HFFc6 (cell line): ENCODE measurements around the gene YIF1B. TPM values are rescaled to one million over a fixed set of nuclear protein-coding genes. Genes with fewer than 3 reads are reported as not detected.
"Not testable (repeated sequence)": the region's sequence is repeated elsewhere in the genome, so short reads cannot be mapped to it uniquely, and the experiment has no call there.

ENCODE experiments used
- DNase-seq: peaks from one replicate; pipeline ENCODE4 v3.0.0-alpha.2; 2018
- H3K27ac Mint-ChIP-seq: 2 replicates; pipeline ENCODE4 v1.8.0; 2020; ENCODE audit warnings: mild to moderate bottlenecking, mixed read lengths
- H3K27me3 Mint-ChIP-seq: 2 replicates; pipeline ENCODE4 v1.8.0; 2021; ENCODE audit warnings: mild to moderate bottlenecking, moderate library complexity, mixed read lengths; ENCODE audit not compliant: insufficient read depth
- H3K36me3 Mint-ChIP-seq: 2 replicates; pipeline ENCODE4 v1.8.0; 2021; ENCODE audit warnings: low read depth, mixed read lengths
- H3K4me1 Mint-ChIP-seq: 2 replicates; pipeline ENCODE4 v1.8.0; 2020; ENCODE audit warnings: low read depth, mixed read lengths
- H3K4me3 Mint-ChIP-seq: 2 replicates; pipeline ENCODE4 v1.8.0; 2020; ENCODE audit warnings: mild to moderate bottlenecking, moderate library complexity, mixed read lengths
- H3K9me3 Mint-ChIP-seq: 2 replicates; pipeline ENCODE4 v1.8.0; 2020; ENCODE audit warnings: mild to moderate bottlenecking, mixed read lengths
- total RNA-seq, 6 experiments: library from RNA; stranded (reverse); fragmentation: NEBNext Ultra II Directional; extraction: Animal tissue kit (Norgen Biotek cat#: 25700); gene quantifications; 2 replicates in 1 of 6; 3 replicates in 5 of 6; pipeline ENCODE4 v1.2.3, GENCODE V29; 2021
- TF ChIP-seq, protein P1 (sequence below): fragments of 200-600 bp; sonication (generic); IDR thresholded peaks from 2 replicates; pipeline ENCODE4 v1.5.0; 2021; ENCODE audit warnings: antibody characterized with exemption, mild to moderate bottlenecking

Gene YIF1B
- total RNA-seq, 6 experiments from 2014 or later, result 80.8 to 98.5 (median 86.6) TPM

DNA sequence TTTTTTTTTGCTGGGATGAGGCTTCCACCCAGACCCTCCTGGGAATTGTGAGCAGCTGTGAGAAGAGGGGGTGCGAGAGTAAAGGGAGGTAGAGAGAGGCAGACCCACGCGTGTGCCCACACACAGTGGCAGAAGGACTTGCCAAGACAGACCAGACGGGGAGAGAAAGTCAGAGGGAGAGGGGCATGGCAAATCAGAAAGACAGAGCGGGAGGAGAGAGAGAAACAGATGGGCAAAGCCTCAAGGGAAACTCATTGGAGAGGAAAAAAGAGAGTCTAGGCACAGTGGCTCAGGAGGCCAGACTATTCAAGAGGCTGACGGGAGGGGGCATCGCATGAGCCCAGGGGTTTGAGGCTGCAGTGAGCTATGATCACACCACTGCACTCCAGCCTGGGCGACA, 36.9 kb upstream of the YIF1B start:
- Mint-ChIP-seq H3K27ac (no peak overlapping the region), H3K36me3 (no peaks in the 10 kb centered on the region), H3K4me3 (no peak overlapping the region), H3K4me1 (no peaks in the 10 kb centered on the region), H3K9me3 (no peaks in the 10 kb centered on the region), H3K27me3 (peaks cover 30% of the 10 kb centered on the region)
- no peak for DNase-seq
- TF ChIP-seq, protein P1, sequence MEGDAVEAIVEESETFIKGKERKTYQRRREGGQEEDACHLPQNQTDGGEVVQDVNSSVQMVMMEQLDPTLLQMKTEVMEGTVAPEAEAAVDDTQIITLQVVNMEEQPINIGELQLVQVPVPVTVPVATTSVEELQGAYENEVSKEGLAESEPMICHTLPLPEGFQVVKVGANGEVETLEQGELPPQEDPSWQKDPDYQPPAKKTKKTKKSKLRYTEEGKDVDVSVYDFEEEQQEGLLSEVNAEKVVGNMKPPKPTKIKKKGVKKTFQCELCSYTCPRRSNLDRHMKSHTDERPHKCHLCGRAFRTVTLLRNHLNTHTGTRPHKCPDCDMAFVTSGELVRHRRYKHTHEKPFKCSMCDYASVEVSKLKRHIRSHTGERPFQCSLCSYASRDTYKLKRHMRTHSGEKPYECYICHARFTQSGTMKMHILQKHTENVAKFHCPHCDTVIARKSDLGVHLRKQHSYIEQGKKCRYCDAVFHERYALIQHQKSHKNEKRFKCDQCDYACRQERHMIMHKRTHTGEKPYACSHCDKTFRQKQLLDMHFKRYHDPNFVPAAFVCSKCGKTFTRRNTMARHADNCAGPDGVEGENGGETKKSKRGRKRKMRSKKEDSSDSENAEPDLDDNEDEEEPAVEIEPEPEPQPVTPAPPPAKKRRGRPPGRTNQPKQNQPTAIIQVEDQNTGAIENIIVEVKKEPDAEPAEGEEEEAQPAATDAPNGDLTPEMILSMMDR, result no peak

DNA sequence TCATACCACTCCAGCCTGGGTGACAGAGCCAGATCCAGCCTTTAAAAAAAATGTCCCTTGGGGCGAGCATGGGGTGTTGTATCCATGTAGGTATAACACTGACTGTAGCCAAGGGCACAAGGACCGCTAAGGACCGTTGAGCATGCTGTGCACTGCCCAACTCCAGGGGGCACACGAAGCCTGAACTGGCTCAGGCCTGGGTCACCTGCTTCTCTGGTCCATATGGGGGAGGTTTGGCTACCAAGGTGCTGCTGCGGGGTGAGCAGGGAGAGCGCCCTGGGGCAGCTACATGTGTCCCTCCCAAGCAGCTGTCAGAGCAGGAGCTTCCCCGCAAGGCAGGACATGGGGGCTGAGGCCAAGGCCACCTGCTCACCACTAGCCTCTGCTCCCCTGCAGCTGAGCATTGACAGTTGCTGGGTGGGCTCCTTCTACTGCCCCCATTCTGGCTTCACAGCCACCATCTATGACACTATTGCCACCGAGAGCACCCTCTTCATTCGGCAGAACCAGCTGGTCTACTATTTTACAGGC, 36.2 kb upstream of the YIF1B start:
- Mint-ChIP-seq H3K36me3 (no peaks in the 10 kb centered on the region), H3K4me1 (no peaks in the 10 kb centered on the region), H3K4me3 (no peak overlapping the region), H3K27ac (no peak overlapping the region), H3K9me3 (no peaks in the 10 kb centered on the region), H3K27me3 (peaks cover 29% of the 10 kb centered on the region)
- TF ChIP-seq, protein P1, result no peak
- DNase-seq, result no peak

GRCh38 chr19:38350883-38351282, 35.1 kb upstream of the YIF1B start:
- Mint-ChIP-seq H3K27ac (no peak overlapping the region), H3K27me3 (peaks cover 25% of the 10 kb centered on the region), H3K36me3 (no peaks in the 10 kb centered on the region), H3K9me3 (no peaks in the 10 kb centered on the region), H3K4me3 (no peak overlapping the region), H3K4me1 (no peaks in the 10 kb centered on the region)
- TF ChIP-seq, protein P1, result no peak
- no peak for DNase-seq

DNA sequence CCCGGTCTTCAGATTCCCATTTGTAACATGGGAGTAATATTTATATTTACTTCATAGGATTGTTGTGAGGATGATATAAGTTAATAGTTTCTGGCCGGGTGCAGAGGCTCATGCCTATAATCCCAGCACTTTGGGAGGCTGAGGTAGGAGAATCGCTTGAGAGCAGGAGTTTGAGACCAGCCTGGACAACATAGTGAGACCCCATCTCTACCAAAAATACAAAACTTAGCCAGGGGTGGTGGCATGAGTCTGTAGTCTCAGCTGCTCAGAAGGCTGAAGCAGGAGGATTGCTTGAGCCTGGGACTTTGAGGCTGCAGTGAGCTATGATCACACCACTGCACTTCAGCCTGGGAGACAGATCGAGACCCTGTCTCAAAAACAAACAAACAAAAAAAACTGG, 31.1 kb upstream of the YIF1B start:
- TF ChIP-seq, protein P1, result no peak
- H3K36me3 Mint-ChIP-seq, result no peaks in the 10 kb centered on the region
- DNase-seq, result no peak
- H3K27me3 Mint-ChIP-seq, result peaks cover 13% of the 10 kb centered on the region
- H3K9me3 Mint-ChIP-seq, result no peaks in the 10 kb centered on the region
- H3K4me3 Mint-ChIP-seq, result no peak overlapping the region
- no peaks in the 10 kb centered on the region for H3K4me1 Mint-ChIP-seq
- H3K27ac Mint-ChIP-seq, result no peak overlapping the region

DNA sequence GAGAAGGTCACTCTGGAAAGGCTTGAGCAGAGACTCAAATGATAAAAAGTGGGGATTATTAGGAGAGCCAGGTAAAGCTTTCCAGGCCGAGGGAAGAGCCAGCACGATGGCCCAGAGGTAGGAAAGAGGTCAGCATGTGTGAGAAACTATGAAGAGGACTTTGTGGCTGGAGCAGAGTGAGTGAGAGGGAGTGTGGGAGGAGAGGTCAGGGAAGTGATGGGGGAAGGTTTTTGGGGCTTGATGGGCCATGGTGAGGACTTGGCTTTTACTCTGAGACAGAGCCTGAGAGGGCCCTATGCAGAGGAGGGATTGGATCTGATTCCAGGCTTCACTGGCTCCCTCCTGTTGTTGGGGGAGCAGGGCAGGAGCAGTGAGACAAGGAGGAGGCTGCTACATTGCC, 25.2 kb upstream of the YIF1B start:
- TF ChIP-seq, protein P1, result no peak
- Mint-ChIP-seq H3K9me3 (no peaks in the 10 kb centered on the region), H3K4me1 (peaks cover 17% of the 10 kb centered on the region), H3K27me3 (peaks cover 3% of the 10 kb centered on the region; the same call in 1 of the 2 replicates), H3K4me3 (no peak overlapping the region), H3K36me3 (no peaks in the 10 kb centered on the region), H3K27ac (no peak overlapping the region)
- no peak for DNase-seq

DNA sequence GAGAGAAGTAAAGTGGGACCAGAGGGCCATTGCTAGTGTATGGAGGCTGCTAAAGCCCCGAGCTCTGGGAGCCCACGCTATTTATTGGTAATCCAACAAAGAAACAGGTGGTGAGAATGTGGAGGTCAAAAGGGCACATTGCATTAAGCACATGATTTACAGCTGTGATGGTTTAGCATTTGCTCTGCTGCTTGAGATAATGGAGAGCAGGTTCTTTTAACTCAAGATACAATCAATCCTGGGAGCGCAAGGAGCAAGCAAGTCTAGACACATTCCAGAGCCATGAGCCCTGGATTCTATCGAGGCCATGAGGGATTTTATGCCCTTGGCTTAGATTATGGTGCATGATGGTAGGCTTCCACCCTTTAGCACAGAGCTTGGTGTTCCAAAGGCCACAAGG, 23.3 kb upstream of the YIF1B start:
- H3K4me3 Mint-ChIP-seq, H3K27me3 Mint-ChIP-seq, H3K36me3 Mint-ChIP-seq, H3K27ac Mint-ChIP-seq, DNase-seq, H3K9me3 Mint-ChIP-seq: not testable (repeated sequence)
- peaks cover 17% of the 10 kb centered on the region for H3K4me1 Mint-ChIP-seq
